Testis (tissue), 2 donors: ENCODE measurements around the gene TM4SF1.

ENCODE experiments used
- POLR2A ChIP-seq: fragments of 450-650 bp; IDR thresholded peaks from one replicate; pipeline ENCODE4 v1.6.1; 2017; ENCODE audit warnings: antibody characterized with exemption, mild to moderate bottlenecking, moderate library complexity
- TF ChIP-seq, protein P1 (sequence below), 3 experiments: fragments of 450-650 bp in 2 of 3; fragments of 200-600 bp in 1 of 3; sonication (generic) in 1 of 3; IDR thresholded peaks; one replicate each; pipeline ENCODE4 v1.5.1; 2016 to 2019; ENCODE audit warnings: antibody characterized with exemption in 3 of 3, mild to moderate bottlenecking in 2 of 3, moderate library complexity in 1 of 3

GRCh38 chr3:149390772-149391212 is 13.3 kb upstream of the TM4SF1 start:
- TF ChIP-seq, protein P1, sequence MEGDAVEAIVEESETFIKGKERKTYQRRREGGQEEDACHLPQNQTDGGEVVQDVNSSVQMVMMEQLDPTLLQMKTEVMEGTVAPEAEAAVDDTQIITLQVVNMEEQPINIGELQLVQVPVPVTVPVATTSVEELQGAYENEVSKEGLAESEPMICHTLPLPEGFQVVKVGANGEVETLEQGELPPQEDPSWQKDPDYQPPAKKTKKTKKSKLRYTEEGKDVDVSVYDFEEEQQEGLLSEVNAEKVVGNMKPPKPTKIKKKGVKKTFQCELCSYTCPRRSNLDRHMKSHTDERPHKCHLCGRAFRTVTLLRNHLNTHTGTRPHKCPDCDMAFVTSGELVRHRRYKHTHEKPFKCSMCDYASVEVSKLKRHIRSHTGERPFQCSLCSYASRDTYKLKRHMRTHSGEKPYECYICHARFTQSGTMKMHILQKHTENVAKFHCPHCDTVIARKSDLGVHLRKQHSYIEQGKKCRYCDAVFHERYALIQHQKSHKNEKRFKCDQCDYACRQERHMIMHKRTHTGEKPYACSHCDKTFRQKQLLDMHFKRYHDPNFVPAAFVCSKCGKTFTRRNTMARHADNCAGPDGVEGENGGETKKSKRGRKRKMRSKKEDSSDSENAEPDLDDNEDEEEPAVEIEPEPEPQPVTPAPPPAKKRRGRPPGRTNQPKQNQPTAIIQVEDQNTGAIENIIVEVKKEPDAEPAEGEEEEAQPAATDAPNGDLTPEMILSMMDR (IDR thresholded peaks at IDR 0.05), result no peak
- no peak for TF ChIP-seq POLR2A
